Occipital lobe (tissue), 2 donors: Measurements from ENCODE around the gene KCNK16. TPM values are rescaled to one million over a fixed set of nuclear protein-coding genes. Genes with fewer than 3 reads are reported as not detected.

Experiments used
- DNase-seq: peaks from one replicate; lab custom pipeline; 2025; lab: John Stamatoyannopoulos, UW
- total RNA-seq: library from RNA; depleted of rRNA; stranded (reverse); fragments of >200 nt; gene quantifications from one replicate; pipeline ENCODE4 v1.2.3, GENCODE V29; 2014

KCNK16 gene
- total RNA-seq, 1 donor from 2014 or later, result not detected

DNA sequence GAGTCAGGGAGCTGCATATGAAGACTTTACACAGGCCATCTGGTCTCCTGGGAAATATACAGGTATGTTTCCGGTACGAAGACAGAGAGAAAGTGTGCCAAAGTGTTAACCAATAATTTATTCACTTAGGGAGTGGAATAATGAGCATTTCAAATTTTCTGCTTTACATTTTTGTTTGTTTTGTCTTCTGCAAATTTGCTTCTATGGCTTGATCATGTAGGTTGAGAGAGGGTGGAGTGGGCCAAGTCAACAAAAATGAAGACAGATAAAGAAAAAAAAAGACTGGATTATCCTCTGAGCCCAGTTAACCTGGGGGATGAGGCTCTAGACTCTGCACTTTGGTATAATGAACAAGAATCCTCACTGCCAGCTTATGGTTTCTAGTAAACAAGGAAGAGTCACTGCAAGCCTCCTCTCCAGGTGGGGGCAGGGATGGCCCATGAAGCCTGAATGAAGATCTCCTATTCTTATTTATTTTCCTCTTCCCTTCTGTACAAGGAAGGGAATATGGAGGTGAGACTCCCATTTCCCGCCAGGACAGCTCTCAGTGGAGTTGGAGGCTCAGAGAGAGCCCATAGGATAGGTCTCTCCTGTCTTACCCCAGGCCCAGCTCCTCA lies 46.0 kb downstream of the KCNK16 start:
- DNase-seq, result no peak

DNA sequence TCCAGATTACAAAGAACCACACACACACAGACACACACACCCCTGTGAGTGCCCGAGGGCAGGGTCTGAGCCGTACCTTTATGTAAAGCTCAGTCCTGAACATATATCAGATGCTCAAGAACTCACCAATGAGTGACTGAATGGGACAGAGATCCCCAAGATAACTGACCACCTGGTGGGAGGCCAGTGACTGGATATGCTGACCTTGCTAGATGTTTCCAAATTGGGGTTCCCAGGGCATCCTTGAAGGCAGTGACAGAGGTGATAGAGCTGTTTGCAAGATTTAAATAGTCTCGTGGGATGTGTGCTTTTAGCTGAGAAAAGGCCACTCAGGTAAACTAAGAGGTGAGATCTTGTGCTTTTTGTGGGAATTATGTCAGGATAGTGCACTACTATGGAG lies 47.6 kb downstream of the KCNK16 start:
- no peak for DNase-seq

DNA sequence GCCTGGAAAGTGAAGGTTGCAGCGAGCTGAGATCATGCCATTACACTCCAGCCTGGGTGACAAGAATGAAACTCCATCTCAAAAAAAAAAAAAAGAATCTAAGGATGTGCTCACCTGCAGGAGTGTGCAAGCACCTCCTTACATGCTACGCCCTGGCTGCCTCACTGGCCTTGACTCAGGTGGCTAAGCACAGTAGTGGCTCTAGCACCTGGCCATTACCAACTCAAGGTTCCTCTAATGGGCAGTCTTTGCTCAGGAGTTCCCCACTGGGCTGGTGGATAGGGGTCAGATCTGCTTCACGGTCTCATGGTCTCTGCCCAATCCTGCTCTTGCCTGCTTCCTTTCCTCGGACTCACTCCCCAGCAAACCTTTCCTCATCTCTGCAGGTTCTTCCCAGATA lies 48.0 kb downstream of the KCNK16 start:
- DNase-seq, result no peak

- DNase-seq, result no peak
Observed at GRCh38 chr6:39273406-39273821, 49.1 kb downstream of the KCNK16 start.

DNA sequence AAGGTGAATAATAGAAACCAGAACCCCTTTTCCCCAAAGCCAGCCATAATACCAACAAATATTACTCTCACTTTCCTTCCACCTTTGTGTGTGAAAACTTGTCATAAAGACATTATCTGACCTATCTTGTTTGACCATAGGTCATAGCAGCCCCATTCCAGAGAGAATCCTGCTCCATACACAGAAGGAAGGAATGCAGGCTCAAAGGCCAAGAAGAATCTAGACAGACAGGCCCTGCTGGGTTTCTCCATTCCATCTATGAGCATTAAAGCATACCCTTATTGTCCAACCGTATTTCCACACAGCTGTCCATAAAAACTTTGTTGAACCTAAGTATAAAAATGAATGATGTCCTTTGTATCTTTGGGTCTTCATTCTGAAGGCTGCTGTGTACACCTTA lies 52.5 kb downstream of the KCNK16 start:
- DNase-seq, result no peak

DNA sequence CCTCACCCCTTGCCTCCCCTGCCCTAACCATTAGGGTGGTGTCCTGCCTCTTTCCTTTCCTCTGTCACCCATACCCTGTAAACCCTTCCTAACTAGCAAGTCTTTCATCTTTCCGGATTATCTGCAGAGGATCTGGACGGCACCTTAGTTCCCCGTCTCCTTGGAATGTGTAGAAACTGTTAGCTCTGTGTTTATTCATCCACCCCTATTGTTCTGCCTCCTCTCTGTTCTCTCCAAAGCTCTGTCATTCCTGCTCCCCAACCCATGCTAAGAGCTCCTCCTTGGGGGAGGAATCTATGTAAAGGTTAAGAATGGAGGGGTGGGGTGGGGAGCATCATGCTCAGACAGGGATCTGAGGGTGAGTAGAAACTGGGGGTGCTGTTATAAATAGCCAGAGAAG lies 53.8 kb downstream of the KCNK16 start:
- DNase-seq, result no peak

GRCh38 chr6:39268171-39268570 lies 54.3 kb downstream of the KCNK16 start:
- no peak for DNase-seq

DNA sequence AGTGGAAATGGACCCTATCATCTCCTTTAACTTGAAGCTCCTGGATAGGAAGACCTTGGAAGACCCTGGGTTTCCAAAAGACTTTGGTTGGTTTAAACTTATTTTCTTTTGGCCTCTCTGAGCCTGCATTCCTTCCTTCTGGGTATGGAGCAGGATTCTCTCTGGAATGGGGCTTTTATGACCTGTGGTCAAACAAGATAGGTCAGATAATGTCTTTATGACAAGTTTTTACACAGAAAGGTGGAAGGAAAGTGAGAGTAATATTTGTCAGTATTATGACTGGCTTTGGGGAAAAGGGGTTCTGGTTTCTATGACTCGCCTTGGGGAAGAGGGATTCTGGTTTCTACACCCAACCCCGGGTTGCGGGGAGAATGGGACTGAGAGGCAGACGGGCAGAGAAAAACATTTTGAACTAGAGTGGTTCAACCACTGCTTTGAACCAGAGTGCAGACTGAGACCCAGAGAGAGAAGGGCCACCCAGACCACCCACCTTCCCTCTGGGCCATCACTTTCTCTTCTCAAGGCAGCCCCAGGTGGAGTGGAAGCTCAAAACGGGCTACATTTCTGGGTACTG lies 55.6 kb downstream of the KCNK16 start:
- DNase-seq, result no peak

DNA sequence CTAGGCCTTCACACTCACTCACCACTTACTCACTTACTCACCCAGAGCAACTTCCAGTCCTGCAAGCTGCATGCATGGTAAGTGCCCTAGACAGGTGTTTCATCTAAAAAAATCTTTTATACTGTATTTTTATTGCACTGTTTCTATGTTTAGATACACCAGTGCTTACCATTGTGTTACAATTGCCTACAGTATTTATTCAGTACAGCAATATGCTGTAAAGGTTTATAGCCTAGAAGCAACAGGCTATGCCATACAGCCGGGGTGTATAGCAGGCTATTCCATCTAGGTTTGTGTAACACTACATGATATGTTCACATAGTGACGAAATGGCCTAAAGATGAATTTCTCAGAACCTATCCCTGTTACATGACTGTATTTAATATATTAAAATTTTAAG lies 56.1 kb downstream of the KCNK16 start:
- DNase-seq, result no peak

Other genes with a start within 250 kb of the KCNK16 start
- gene SAYSD1, start 207.5 kb downstream of the KCNK16 start, total RNA-seq, result 31.2 TPM
- gene KCNK5, start 93.2 kb downstream of the KCNK16 start, total RNA-seq, result 0.16 TPM
- not detected for gene KCNK17, start 8.3 kb downstream of the KCNK16 start, total RNA-seq